IPS-NIHi7 (cell line): Measurements from ENCODE around the gene OR4F3.
"Not testable (repeated sequence)": the region's sequence is repeated elsewhere in the genome, so short reads cannot be mapped to it uniquely, and the experiment has no call there.

ENCODE experiments used
- DNase-seq: peaks from one replicate; pipeline ENCODE4 v3.0.0; 2012; ENCODE audit warnings: mixed read lengths; ENCODE audit errors: extremely low spot score

OR4F3 gene

GRCh38 chr5:181366968-181367367 is at the start of gene OR4F3:
OR4F3 (plus strand) TSS chr5:181367268.
- DNase-seq, result not testable (repeated sequence)
